Liver (tissue), 9 donors: Measurements from ENCODE around the gene MTMR10. TPM values are rescaled to one million over a fixed set of nuclear protein-coding genes. Genes with fewer than 3 reads are reported as not detected.

ENCODE experiments used
- DNase-seq: peaks from one replicate; pipeline ENCODE4 v3.0.0-alpha.2; 2017; ENCODE audit warnings: low spot score
- H3K27ac ChIP-seq, 2 donors: one replicate each; pipeline ENCODE4 v1.7.0; 2013; ENCODE audit warnings: inconsistent platforms in 2 of 2, low read length in 2 of 2, control low read depth in 1 of 2, low read depth in 1 of 2, mild to moderate bottlenecking in 1 of 2
- H3K27me3 ChIP-seq, 4 donors: one replicate each; pipeline versions ENCODE4 v1.6.1 to v1.7.0; 2013; ENCODE audit warnings: low read length in 3 of 4, inconsistent platforms in 1 of 4, mild to moderate bottlenecking in 1 of 4, moderate library complexity in 1 of 4; ENCODE audit not compliant: control insufficient read depth in 4 of 4, insufficient read depth in 4 of 4
- H3K36me3 ChIP-seq, 4 donors: one replicate each; pipeline versions ENCODE4 v1.6.1 to v1.7.0; 2013; ENCODE audit warnings: low read length in 3 of 4, mild to moderate bottlenecking in 3 of 4, low read depth in 1 of 4, moderate library complexity in 1 of 4; ENCODE audit not compliant: control insufficient read depth in 4 of 4, insufficient read depth in 3 of 4
- H3K4me1 ChIP-seq, 4 donors: one replicate each; pipeline versions ENCODE4 v1.6.1 to v1.7.0; 2013; ENCODE audit warnings: low read length in 3 of 4, mild to moderate bottlenecking in 3 of 4, moderate library complexity in 1 of 4; ENCODE audit not compliant: control insufficient read depth in 4 of 4, insufficient read depth in 4 of 4
- H3K4me3 ChIP-seq, 3 donors: one replicate each; pipeline versions ENCODE4 v1.6.1 to v1.7.0; 2013; ENCODE audit warnings: low read length in 3 of 3, control low read depth in 1 of 3, low read depth in 1 of 3, mild to moderate bottlenecking in 1 of 3
- H3K9ac ChIP-seq, 2 donors: one replicate each; pipeline ENCODE4 v1.7.0; 2013; ENCODE audit warnings: low read length in 2 of 2, mild to moderate bottlenecking in 2 of 2, moderate library complexity in 2 of 2, control low read depth in 1 of 2, low read depth in 1 of 2
- H3K9me3 ChIP-seq, 4 donors: one replicate each; pipeline versions ENCODE4 v1.6.1 to v1.7.0; 2013; ENCODE audit warnings: low read length in 3 of 4; ENCODE audit not compliant: control insufficient read depth in 4 of 4
- EGR1 ChIP-seq, 2 donors: IDR thresholded peaks; 2 replicates each; pipeline ENCODE4 v1.6.1; 2016 to 2018; ENCODE audit warnings: antibody characterized with exemption in 2 of 2, low read depth in 2 of 2
- FOXA1 ChIP-seq: IDR thresholded peaks from 2 replicates; pipeline ENCODE4 v1.6.1; 2016; ENCODE audit warnings: antibody characterized with exemption
- FOXA2 ChIP-seq: IDR thresholded peaks from 2 replicates; pipeline ENCODE4 v1.6.1; 2016; ENCODE audit warnings: antibody characterized with exemption
- GABPA ChIP-seq, 2 donors: IDR thresholded peaks in 1 of 2; conservative IDR thresholded peaks in 1 of 2; 2 replicates each; pipeline ENCODE4 v1.6.1; 2016; ENCODE audit warnings: antibody characterized with exemption in 2 of 2, mild to moderate bottlenecking in 1 of 2, moderate library complexity in 1 of 2
- HNF4A ChIP-seq, 2 donors: conservative IDR thresholded peaks; 2 replicates each; pipeline ENCODE4 v1.6.1; 2016; ENCODE audit warnings: antibody characterized with exemption in 2 of 2, mild to moderate bottlenecking in 2 of 2
- HNF4G ChIP-seq: IDR thresholded peaks from 2 replicates; pipeline ENCODE4 v1.6.1; 2016; ENCODE audit warnings: antibody characterized with exemption
- JUND ChIP-seq, 2 donors: IDR thresholded peaks; 2 replicates each; pipeline ENCODE4 v1.6.1; 2016; ENCODE audit warnings: antibody characterized with exemption in 2 of 2
- NR2F2 ChIP-seq: IDR thresholded peaks from 2 replicates; pipeline ENCODE4 v1.6.1; 2016; ENCODE audit warnings: antibody characterized with exemption
- SP1 ChIP-seq: IDR thresholded peaks from 2 replicates; pipeline ENCODE4 v1.6.1; 2018; ENCODE audit warnings: antibody characterized with exemption, mild to moderate bottlenecking
- TAF1 ChIP-seq: conservative IDR thresholded peaks from 2 replicates; pipeline ENCODE4 v1.6.1; 2016; ENCODE audit warnings: antibody characterized with exemption, mild to moderate bottlenecking
- YY1 ChIP-seq: IDR thresholded peaks from 2 replicates; pipeline ENCODE4 v1.6.1; 2016; ENCODE audit warnings: antibody characterized with exemption, mild to moderate bottlenecking
- WGBS: extraction: QIAGEN DNeasy Blood & Tissue Kit; methylation state at CpG from one replicate; pipeline ENCODE4 v1.1.7; 2013; 5-methylcytosine and 5-hydroxymethylcytosine counted together
- polyA plus RNA-seq, 2 donors: library from polyadenylated mRNA; stranded (reverse) in 1 of 2; unstranded in 1 of 2; fragments of 200-250 nt in 1 of 2; fragments of >200 nt in 1 of 2; fragmentation: Nextera tagmentation in 1 of 2; extraction: Ambion mirVana in 1 of 2; gene quantifications; one replicate each; pipeline versions ENCODE4 v1.2.1 to v1.2.3, GENCODE V29; 2013 to 2015
- total RNA-seq, 2 donors: library from RNA; depleted of rRNA; stranded (reverse); fragments of >200 nt; gene quantifications; one replicate each; pipeline ENCODE4 v1.2.3, GENCODE V29; 2014
- TF ChIP-seq, protein P1 (sequence below): IDR thresholded peaks from 2 replicates; pipeline ENCODE4 v1.6.1; 2016; ENCODE audit warnings: antibody characterized with exemption
- TF ChIP-seq, protein P2 (sequence below): IDR thresholded peaks from 2 replicates; pipeline ENCODE4 v1.6.1; 2016; ENCODE audit warnings: antibody characterized with exemption, mild to moderate bottlenecking
- TF ChIP-seq, protein P3 (sequence below): IDR thresholded peaks from 2 replicates; pipeline ENCODE4 v1.6.1; 2016; ENCODE audit warnings: antibody characterized with exemption
- TF ChIP-seq, protein P4 (sequence below): fragments of 150-350 bp; IDR thresholded peaks from 2 replicates; pipeline ENCODE4 v1.5.1; 2017; ENCODE audit warnings: improper control_type of control experiment, low read depth, low read length; ENCODE audit not compliant: missing input control
- TF ChIP-seq, protein P5 (sequence below): IDR thresholded peaks from 2 replicates; pipeline ENCODE4 v1.6.1; 2016; ENCODE audit warnings: antibody characterized with exemption
- donor health status: healthy.
- donor health status: healthy.
- donor health status: healthy.
- donor health status: healthy.
- donor health status: healthy.

The MTMR10 gene
- total and polyA plus RNA-seq, 4 donors, result 8.7 to 31.3 (median 13.6) TPM

DNA sequence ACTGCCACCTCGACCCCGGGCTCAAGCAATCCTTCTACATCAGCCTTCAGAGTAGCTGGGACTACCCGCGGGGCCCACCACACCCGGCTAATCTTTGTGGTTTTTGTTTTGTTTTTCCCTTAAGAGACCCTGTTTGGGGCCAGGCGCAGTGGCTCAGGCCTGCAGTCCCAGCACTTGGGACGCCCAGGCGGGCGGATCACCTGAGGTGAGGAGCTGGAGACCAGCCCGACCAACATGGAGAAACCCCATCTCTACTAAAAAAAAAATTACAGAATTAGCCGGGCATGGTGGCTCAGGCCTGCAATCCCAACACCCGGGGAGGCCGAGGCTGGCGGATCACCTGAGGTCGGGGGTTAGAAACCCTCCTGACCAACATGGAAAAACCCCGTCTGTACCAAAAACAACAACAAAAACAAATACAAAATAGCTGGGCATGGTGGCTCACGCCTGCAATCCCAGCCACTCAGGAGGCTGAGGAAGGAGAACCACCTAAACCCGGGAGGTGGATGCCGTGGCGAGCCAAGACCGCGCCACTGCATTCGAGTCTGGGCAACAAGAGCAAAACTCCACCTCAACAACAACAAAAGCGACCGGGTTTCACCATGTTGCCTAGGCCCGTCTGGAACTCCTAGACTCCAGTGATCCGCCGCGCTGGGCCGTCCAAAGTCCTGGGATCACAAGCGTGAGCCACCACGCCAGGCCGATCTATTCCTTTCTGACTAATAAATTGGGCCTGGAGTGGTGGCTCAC, 95.8 kb downstream of the MTMR10 start:
- H3K27me3 ChIP-seq, result no peaks in the 10 kb centered on the region
- no peak overlapping the region for H3K27ac ChIP-seq
- no peaks in the 10 kb centered on the region for H3K4me1 ChIP-seq
- H3K9me3 ChIP-seq, result no peaks in the 10 kb centered on the region
- H3K4me3 ChIP-seq, result no peak overlapping the region
- no peaks in the 10 kb centered on the region for H3K36me3 ChIP-seq
- no peak for DNase-seq
- TF ChIP-seq FOXA1, result no peak
- no peak for TF ChIP-seq SP1
- TF ChIP-seq FOXA2, result no peak
- TF ChIP-seq, protein P1, sequence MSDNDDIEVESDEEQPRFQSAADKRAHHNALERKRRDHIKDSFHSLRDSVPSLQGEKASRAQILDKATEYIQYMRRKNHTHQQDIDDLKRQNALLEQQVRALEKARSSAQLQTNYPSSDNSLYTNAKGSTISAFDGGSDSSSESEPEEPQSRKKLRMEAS, result no peak
- TF ChIP-seq HNF4G, result no peak
- TF ChIP-seq, protein P2, sequence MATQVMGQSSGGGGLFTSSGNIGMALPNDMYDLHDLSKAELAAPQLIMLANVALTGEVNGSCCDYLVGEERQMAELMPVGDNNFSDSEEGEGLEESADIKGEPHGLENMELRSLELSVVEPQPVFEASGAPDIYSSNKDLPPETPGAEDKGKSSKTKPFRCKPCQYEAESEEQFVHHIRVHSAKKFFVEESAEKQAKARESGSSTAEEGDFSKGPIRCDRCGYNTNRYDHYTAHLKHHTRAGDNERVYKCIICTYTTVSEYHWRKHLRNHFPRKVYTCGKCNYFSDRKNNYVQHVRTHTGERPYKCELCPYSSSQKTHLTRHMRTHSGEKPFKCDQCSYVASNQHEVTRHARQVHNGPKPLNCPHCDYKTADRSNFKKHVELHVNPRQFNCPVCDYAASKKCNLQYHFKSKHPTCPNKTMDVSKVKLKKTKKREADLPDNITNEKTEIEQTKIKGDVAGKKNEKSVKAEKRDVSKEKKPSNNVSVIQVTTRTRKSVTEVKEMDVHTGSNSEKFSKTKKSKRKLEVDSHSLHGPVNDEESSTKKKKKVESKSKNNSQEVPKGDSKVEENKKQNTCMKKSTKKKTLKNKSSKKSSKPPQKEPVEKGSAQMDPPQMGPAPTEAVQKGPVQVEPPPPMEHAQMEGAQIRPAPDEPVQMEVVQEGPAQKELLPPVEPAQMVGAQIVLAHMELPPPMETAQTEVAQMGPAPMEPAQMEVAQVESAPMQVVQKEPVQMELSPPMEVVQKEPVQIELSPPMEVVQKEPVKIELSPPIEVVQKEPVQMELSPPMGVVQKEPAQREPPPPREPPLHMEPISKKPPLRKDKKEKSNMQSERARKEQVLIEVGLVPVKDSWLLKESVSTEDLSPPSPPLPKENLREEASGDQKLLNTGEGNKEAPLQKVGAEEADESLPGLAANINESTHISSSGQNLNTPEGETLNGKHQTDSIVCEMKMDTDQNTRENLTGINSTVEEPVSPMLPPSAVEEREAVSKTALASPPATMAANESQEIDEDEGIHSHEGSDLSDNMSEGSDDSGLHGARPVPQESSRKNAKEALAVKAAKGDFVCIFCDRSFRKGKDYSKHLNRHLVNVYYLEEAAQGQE, result no peak
- no peak for TF ChIP-seq GABPA (IDR thresholded peaks at IDR 0.05 in 1 of 2, conservative IDR thresholded peaks at IDR 0.05 in 1 of 2)
- TF ChIP-seq, protein P3, sequence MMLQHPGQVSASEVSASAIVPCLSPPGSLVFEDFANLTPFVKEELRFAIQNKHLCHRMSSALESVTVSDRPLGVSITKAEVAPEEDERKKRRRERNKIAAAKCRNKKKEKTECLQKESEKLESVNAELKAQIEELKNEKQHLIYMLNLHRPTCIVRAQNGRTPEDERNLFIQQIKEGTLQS, result no peak
- TF ChIP-seq TAF1, result no peak
- TF ChIP-seq, protein P4, sequence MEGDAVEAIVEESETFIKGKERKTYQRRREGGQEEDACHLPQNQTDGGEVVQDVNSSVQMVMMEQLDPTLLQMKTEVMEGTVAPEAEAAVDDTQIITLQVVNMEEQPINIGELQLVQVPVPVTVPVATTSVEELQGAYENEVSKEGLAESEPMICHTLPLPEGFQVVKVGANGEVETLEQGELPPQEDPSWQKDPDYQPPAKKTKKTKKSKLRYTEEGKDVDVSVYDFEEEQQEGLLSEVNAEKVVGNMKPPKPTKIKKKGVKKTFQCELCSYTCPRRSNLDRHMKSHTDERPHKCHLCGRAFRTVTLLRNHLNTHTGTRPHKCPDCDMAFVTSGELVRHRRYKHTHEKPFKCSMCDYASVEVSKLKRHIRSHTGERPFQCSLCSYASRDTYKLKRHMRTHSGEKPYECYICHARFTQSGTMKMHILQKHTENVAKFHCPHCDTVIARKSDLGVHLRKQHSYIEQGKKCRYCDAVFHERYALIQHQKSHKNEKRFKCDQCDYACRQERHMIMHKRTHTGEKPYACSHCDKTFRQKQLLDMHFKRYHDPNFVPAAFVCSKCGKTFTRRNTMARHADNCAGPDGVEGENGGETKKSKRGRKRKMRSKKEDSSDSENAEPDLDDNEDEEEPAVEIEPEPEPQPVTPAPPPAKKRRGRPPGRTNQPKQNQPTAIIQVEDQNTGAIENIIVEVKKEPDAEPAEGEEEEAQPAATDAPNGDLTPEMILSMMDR, result no peak
- TF ChIP-seq EGR1 (IDR thresholded peaks at IDR 0.05; ENCODE audit: low read depth in 2 of 2), result no peak
- TF ChIP-seq YY1, result no peak
- no peak for TF ChIP-seq HNF4A (conservative IDR thresholded peaks at IDR 0.05)
- no peak for TF ChIP-seq JUND (IDR thresholded peaks at IDR 0.05)
- TF ChIP-seq, protein P5, sequence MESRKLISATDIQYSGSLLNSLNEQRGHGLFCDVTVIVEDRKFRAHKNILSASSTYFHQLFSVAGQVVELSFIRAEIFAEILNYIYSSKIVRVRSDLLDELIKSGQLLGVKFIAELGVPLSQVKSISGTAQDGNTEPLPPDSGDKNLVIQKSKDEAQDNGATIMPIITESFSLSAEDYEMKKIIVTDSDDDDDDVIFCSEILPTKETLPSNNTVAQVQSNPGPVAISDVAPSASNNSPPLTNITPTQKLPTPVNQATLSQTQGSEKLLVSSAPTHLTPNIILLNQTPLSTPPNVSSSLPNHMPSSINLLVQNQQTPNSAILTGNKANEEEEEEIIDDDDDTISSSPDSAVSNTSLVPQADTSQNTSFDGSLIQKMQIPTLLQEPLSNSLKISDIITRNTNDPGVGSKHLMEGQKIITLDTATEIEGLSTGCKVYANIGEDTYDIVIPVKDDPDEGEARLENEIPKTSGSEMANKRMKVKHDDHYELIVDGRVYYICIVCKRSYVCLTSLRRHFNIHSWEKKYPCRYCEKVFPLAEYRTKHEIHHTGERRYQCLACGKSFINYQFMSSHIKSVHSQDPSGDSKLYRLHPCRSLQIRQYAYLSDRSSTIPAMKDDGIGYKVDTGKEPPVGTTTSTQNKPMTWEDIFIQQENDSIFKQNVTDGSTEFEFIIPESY, result no peak
- TF ChIP-seq NR2F2, result no peak
- no peak overlapping the region for H3K9ac ChIP-seq
- 92% methylated on average over 33 of the region's 33 CpGs for WGBS
